Measurements from ENCODE around the gene ATXN7L1.

ATXN7L1 gene

GRCh38 chr7:105907129-105907846 lies 30.9 kb upstream of the ATXN7L1 start:
- TF ChIP-seq CTCF (IDR thresholded peaks at IDR 0.05): no peak

DNA sequence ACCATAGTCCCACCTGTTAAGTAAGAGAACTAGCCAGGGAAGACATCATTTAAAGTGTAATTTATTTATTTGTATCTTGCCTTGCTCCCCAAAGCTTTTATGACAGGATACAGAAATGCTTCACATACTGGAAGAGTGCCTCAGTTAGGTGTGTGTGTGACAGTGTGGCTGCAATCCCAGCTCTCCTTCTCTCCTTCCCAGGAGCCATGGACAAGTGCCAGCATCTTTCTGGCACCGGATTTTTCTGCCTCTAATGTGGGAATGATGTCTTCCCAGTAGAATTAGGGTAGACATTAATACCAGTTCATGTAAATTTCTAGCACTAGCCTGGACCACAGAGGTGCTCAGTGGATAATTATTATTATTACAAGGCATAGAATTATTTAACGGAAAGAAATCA lies 30.3 kb upstream of the ATXN7L1 start:
- no peaks in the 10 kb centered on the region for H3K4me1 ChIP-seq (ENCODE audit: control insufficient read depth in 1 of 2, insufficient read depth in 1 of 2, low read depth in 1 of 2, low read length in 1 of 2)
- no peak overlapping the region for H3K4me3 ChIP-seq (ENCODE audit: low read depth in 1 of 2, low read length in 1 of 2)
- no peaks in the 10 kb centered on the region for H3K9me3 ChIP-seq
- no peaks in the 10 kb centered on the region for H3K36me3 ChIP-seq
- H3K27ac ChIP-seq: no peak overlapping the region
- TF ChIP-seq CTCF (IDR thresholded peaks at IDR 0.05): no peak
- peaks cover 6% of the 10 kb centered on the region for H3K27me3 ChIP-seq

More at GRCh38 chr7:105907129-105907846, 30.9 kb upstream of the ATXN7L1 start:
- peaks cover 6% of the 10 kb centered on the region for H3K27me3 ChIP-seq
- H3K27ac ChIP-seq: no peak overlapping the region
- no peaks in the 10 kb centered on the region for H3K4me1 ChIP-seq (ENCODE audit: control insufficient read depth in 1 of 2, insufficient read depth in 1 of 2, low read depth in 1 of 2, low read length in 1 of 2)
- H3K4me3 ChIP-seq (ENCODE audit: low read depth in 1 of 2, low read length in 1 of 2): no peak overlapping the region
- no peaks in the 10 kb centered on the region for H3K36me3 ChIP-seq
- no peaks in the 10 kb centered on the region for H3K9me3 ChIP-seq

- H3K4me3 ChIP-seq (ENCODE audit: low read depth in 1 of 2, low read length in 1 of 2): no peak overlapping the region
- H3K36me3 ChIP-seq: no peaks in the 10 kb centered on the region
- H3K27me3 ChIP-seq: peaks cover 6% of the 10 kb centered on the region
- no peak for TF ChIP-seq CTCF (IDR thresholded peaks at IDR 0.05)
- no peaks in the 10 kb centered on the region for H3K9me3 ChIP-seq
- H3K4me1 ChIP-seq (ENCODE audit: control insufficient read depth in 1 of 2, insufficient read depth in 1 of 2, low read depth in 1 of 2, low read length in 1 of 2): no peaks in the 10 kb centered on the region
- no peak overlapping the region for H3K27ac ChIP-seq
These were observed 29.6 kb upstream of the ATXN7L1 start for GRCh38 chr7:105905910-105906568.

- H3K36me3 ChIP-seq: no peaks in the 10 kb centered on the region
- no peaks in the 10 kb centered on the region for H3K4me1 ChIP-seq (ENCODE audit: control insufficient read depth in 1 of 2, insufficient read depth in 1 of 2, low read depth in 1 of 2, low read length in 1 of 2)
- H3K9me3 ChIP-seq: no peaks in the 10 kb centered on the region
- no peak overlapping the region for H3K27ac ChIP-seq
- peaks cover 9% of the 10 kb centered on the region for H3K27me3 ChIP-seq
- TF ChIP-seq CTCF (IDR thresholded peaks at IDR 0.05): no peak
- H3K4me3 ChIP-seq (ENCODE audit: low read depth in 1 of 2, low read length in 1 of 2): no peak overlapping the region
These were observed 29.0 kb upstream of the ATXN7L1 start for GRCh38 chr7:105905209-105905909.

- Histone ChIP-seq H3K27me3 (peaks cover 15% of the 10 kb centered on the region), H3K9me3 (no peaks in the 10 kb centered on the region), H3K36me3 (no peaks in the 10 kb centered on the region), H3K4me1 (ENCODE audit: control insufficient read depth in 1 of 2, insufficient read depth in 1 of 2, low read depth in 1 of 2, low read length in 1 of 2) (no peaks in the 10 kb centered on the region), H3K27ac (no peak overlapping the region), H3K4me3 (ENCODE audit: low read depth in 1 of 2, low read length in 1 of 2) (no peak overlapping the region)
- no peak for TF ChIP-seq CTCF (IDR thresholded peaks at IDR 0.05)
These were observed 27.7 kb upstream of the ATXN7L1 start for GRCh38 chr7:105904064-105904463.
